ENCODE data around the gene GGPS1. TPM values are rescaled to one million over a fixed set of nuclear protein-coding genes. Genes with fewer than 3 reads are reported as not detected.

GGPS1 gene
- polyA plus RNA-seq, 3 donors, result 7.9 to 53.0 (median 45.8) TPM

DNA sequence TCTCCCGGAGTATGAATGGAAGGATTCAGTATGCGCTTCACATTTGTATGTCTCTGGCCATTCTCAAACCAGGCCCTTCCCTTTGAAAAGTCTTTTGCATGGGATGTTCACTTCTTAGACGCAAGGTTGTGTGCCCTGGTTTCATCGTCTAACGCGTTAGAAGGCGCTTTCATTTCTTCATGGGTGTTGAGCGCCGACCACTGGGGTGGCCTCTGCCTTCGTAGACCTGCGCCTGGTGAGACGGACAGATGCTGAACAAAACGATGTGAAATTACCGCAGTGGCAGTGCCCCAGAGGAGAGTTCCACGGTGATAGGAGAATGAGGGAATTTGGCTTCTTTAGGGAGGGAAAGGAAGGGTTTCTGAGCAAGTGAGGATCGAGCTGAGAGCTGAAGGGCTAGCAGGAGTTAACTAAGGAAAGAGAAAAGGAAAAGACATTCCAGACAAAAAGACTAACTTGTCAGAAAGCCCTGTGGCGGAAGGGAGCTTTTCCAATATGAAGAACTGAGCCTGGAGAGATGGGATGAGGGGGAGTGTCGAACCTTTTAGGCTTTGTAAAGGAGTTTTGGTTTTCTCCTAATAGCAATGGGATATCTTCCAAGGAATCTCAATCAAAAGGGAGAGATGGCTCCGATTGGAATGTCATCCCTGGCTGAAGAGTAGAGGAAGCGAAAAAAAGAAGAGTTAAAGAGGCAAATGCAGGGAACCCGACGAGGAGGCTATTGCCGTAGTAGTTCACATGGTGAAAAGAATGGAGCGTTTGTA lies 951 bp downstream of the GGPS1 start:
- TF ChIP-seq, protein P1, sequence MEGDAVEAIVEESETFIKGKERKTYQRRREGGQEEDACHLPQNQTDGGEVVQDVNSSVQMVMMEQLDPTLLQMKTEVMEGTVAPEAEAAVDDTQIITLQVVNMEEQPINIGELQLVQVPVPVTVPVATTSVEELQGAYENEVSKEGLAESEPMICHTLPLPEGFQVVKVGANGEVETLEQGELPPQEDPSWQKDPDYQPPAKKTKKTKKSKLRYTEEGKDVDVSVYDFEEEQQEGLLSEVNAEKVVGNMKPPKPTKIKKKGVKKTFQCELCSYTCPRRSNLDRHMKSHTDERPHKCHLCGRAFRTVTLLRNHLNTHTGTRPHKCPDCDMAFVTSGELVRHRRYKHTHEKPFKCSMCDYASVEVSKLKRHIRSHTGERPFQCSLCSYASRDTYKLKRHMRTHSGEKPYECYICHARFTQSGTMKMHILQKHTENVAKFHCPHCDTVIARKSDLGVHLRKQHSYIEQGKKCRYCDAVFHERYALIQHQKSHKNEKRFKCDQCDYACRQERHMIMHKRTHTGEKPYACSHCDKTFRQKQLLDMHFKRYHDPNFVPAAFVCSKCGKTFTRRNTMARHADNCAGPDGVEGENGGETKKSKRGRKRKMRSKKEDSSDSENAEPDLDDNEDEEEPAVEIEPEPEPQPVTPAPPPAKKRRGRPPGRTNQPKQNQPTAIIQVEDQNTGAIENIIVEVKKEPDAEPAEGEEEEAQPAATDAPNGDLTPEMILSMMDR (IDR thresholded peaks at IDR 0.05), result peak; percentile 6

DNA sequence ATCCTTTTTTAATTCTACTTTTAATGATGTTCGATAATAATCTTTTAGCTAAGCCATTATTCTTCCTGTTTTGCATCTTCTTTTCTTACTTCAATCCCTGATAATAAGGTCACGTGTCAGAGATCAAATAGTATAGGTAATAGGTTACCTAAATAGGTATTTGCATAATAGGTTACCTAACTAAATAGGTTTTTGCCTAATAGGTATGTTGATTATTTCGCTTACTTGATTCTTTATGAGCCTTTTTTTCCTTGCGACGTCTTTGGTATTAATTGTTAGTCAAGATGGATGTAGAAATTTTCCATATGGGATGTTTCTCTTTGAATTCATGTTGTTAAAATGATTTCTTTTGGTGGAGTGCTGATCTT lies 2.5 kb downstream of the GGPS1 start:
- H3K4me3 ChIP-seq (replicated peaks in 1 of 3; ENCODE audit: low read depth in 2 of 3, low read length in 3 of 3), result no peak overlapping the region
- no peak overlapping the region for H2AFZ ChIP-seq (ENCODE audit: insufficient read depth, low read depth, low read length, poor library complexity, severe bottlenecking)
- peaks cover 8% of the 10 kb centered on the region in 2 donors for H3K36me3 Mint-ChIP-seq
- H3K4me1 Mint-ChIP-seq, result peaks cover 23% of the 10 kb centered on the region
- H3K27ac Mint-ChIP-seq, result peak overlapping the region in 1 of 7 donors; percentile 54
- WGBS (ENCODE audit: insufficient coverage), result 67% methylated on average over 1 of the region's 5 CpGs
- H3K9ac ChIP-seq (ENCODE audit: insufficient read depth, low read length, poor library complexity, severe bottlenecking), result no peak overlapping the region
- no peak for DNase-seq
- H3K36me3 ChIP-seq (replicated peaks in 1 of 2; ENCODE audit: control insufficient read depth in 1 of 2, insufficient read depth in 2 of 2, low read length in 2 of 2), result peaks cover 8% of the 10 kb centered on the region in 2 donors
- no peaks in the 10 kb centered on the region for H3K9me3 ChIP-seq (replicated peaks in 1 of 2; ENCODE audit: control insufficient read depth in 1 of 2, insufficient read depth in 1 of 2, low read length in 2 of 2)
- H3K9me3 Mint-ChIP-seq, result no peaks in the 10 kb centered on the region
- H4K20me1 ChIP-seq (ENCODE audit: insufficient read depth, low read length), result peaks cover 67% of the 10 kb centered on the region
- H3K4me3 Mint-ChIP-seq, result no peak overlapping the region
- H3K27me3 Mint-ChIP-seq (ENCODE audit: low read depth in 3 of 3), result peaks cover 0 to 2% (median 0%) of the 10 kb centered on the region in 3 donors
- no peak overlapping the region for H3K4me2 ChIP-seq (replicated peaks; ENCODE audit: extremely low read depth, low read length, poor library complexity, severe bottlenecking)
- H3K79me2 ChIP-seq (ENCODE audit: insufficient read depth, low read length), result peaks cover 88% of the 10 kb centered on the region
- no peak overlapping the region for H3K27ac ChIP-seq (ENCODE audit: low read depth in 1 of 2, low read length in 2 of 2)
- TF ChIP-seq, protein P1 (IDR thresholded peaks at IDR 0.05), result no peak
- intact Hi-C loops (cut with micrococcal nuclease), result no loop called here
- peaks cover 36 to 51% of the 10 kb centered on the region in 2 donors for H3K4me1 ChIP-seq (ENCODE audit: control insufficient read depth in 1 of 2, insufficient read depth in 2 of 2, low read length in 2 of 2)
- no peaks in the 10 kb centered on the region for H3K27me3 ChIP-seq (ENCODE audit: control insufficient read depth in 2 of 2, insufficient read depth in 2 of 2, low read length in 2 of 2)

More for the DNA sequence above, 951 bp downstream of the GGPS1 start:
- Mint-ChIP-seq H3K4me1 (peaks cover 35% of the 10 kb centered on the region), H3K4me3 (no peak overlapping the region), H3K27me3 (ENCODE audit: low read depth in 3 of 3) (peaks cover 0 to 2% (median 0%) of the 10 kb centered on the region in 3 donors), H3K9me3 (no peaks in the 10 kb centered on the region), H3K36me3 (peaks cover 0 to 3% of the 10 kb centered on the region in 2 donors), H3K27ac (no peak overlapping the region)
- peaks cover 75% of the 10 kb centered on the region for H4K20me1 ChIP-seq (ENCODE audit: insufficient read depth, low read length)
- peak overlapping the region; percentile 74 for H3K9ac ChIP-seq (ENCODE audit: insufficient read depth, low read length, poor library complexity, severe bottlenecking)
- no peaks in the 10 kb centered on the region for H3K36me3 ChIP-seq (replicated peaks in 1 of 2; ENCODE audit: control insufficient read depth in 1 of 2, insufficient read depth in 2 of 2, low read length in 2 of 2)
- no peaks in the 10 kb centered on the region for H3K9me3 ChIP-seq (replicated peaks in 1 of 2; ENCODE audit: control insufficient read depth in 1 of 2, insufficient read depth in 1 of 2, low read length in 2 of 2)
- peak overlapping the region; percentile 75 for H2AFZ ChIP-seq (ENCODE audit: insufficient read depth, low read depth, low read length, poor library complexity, severe bottlenecking)
- H3K4me1 ChIP-seq (ENCODE audit: control insufficient read depth in 1 of 2, insufficient read depth in 2 of 2, low read length in 2 of 2), result peaks cover 41 to 67% of the 10 kb centered on the region in 2 donors
- H3K27me3 ChIP-seq (ENCODE audit: control insufficient read depth in 2 of 2, insufficient read depth in 2 of 2, low read length in 2 of 2), result no peaks in the 10 kb centered on the region
- H3K79me2 ChIP-seq (ENCODE audit: insufficient read depth, low read length), result peaks cover 90% of the 10 kb centered on the region
- intact Hi-C loops (cut with micrococcal nuclease), result loop anchor here (2.0 to 10.0 kb wide), 6 partner anchors 37 to 205 kb away; partner anchors contain the start of genes B3GALNT2 (in 2 of the 2), TBCE (in 2 of the 2), RBM34 (in 1 of the 2) and TOMM20 (in 1 of the 2)
- WGBS (ENCODE audit: insufficient coverage), result 0% methylated on average over 23 of the region's 24 CpGs
- H3K4me3 ChIP-seq (replicated peaks in 1 of 3; ENCODE audit: low read depth in 2 of 3, low read length in 3 of 3), result peak overlapping the region; percentile 75 to 92 (median 81)
- peak overlapping the region; percentile 93 for H3K4me2 ChIP-seq (replicated peaks; ENCODE audit: extremely low read depth, low read length, poor library complexity, severe bottlenecking)
- DNase-seq, result peak; percentile 27 to 55 (median 33)
- peak overlapping the region; percentile 85 to 90 for H3K27ac ChIP-seq (ENCODE audit: low read depth in 1 of 2, low read length in 2 of 2)
